Right atrium auricular region (tissue), 2 donors: ENCODE results near the gene CNMD. TPM values are rescaled to one million over a fixed set of nuclear protein-coding genes. Genes with fewer than 3 reads are reported as not detected.

Experiments used
- DNase-seq: peaks from one replicate; pipeline ENCODE4 v3.0.0-alpha.2; 2019; ENCODE audit warnings: low spot score
- H3K27ac ChIP-seq, 2 donors: fragments of 200-600 bp; sonication (generic); 1 replicate in 1 of 2; 2 replicates in 1 of 2; pipeline ENCODE4 v1.5.1; 2016 to 2019
- H3K27me3 ChIP-seq, 2 donors: fragments of 200-600 bp; sonication (generic); one replicate each; pipeline versions ENCODE4 v1.5.1 to v1.6.0; 2017 to 2019
- H3K36me3 ChIP-seq: fragments of 200-600 bp; sonication (generic); one replicate; pipeline ENCODE4 v1.5.1; 2016
- H3K4me1 ChIP-seq, 2 donors: fragments of 200-600 bp; sonication (generic); one replicate each; pipeline versions ENCODE4 v1.5.1 to v1.6.0; 2017 to 2019
- H3K4me3 ChIP-seq, 2 donors: fragments of 200-600 bp; sonication (generic); 1 replicate in 1 of 2; 2 replicates in 1 of 2; pipeline ENCODE4 v1.5.1; 2017 to 2019; ENCODE audit warnings: mild to moderate bottlenecking in 1 of 2, moderate library complexity in 1 of 2
- H3K9me3 ChIP-seq, 2 donors: fragments of 200-600 bp; sonication (generic); one replicate each; pipeline ENCODE4 v1.5.1; 2019
- total RNA-seq, 2 donors: library from RNA; depleted of rRNA; stranded (reverse); fragments of >200 nt; gene quantifications; one replicate each; pipeline ENCODE4 v1.1.0, GENCODE V29; 2016
- TF ChIP-seq, protein P1 (sequence below), 2 donors: fragments of 200-600 bp; sonication (generic); IDR thresholded peaks; one replicate each; pipeline ENCODE4 v1.5.1; 2019; ENCODE audit warnings: antibody characterized with exemption in 2 of 2

Gene CNMD
- total RNA-seq, 2 donors from 2014 or later = not detected

DNA sequence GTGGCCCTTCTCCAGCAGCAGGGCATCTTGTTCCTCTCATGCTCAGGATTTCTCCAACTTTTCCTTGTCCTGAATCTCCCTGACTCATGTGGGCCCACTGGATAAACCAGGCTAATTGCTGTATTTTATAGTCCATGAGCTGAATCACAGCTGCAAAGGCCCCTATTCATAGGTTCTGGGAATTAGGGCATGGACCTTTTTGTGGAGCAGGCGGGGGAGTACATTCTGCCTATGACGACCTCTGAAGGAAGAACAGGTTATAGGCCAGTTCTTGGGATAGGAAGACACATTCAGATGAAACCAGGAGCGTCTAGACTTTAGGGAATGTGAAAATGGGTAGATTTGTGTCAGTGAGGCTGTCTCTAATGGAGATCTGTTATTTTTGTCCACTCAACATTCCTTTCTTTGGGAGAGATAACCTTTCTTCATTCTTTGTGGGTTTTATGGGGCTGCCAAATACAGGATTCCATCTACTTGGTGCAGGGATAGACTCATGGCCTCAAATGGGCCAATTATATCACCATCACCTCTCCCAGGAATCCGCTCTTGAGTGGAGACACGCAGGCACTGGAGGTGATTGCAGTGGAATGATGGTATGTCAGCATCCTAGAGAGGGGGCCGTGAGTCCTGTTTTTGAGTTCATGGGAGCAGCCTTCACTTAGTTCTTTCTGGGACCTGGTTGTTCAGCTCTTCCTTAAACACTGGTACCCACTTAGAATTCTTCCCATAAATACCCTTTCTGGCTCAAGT, 45.1 kb upstream of the CNMD start:
- Histone ChIP-seq H3K4me1 (no peaks in the 10 kb centered on the region), H3K36me3 (no peaks in the 10 kb centered on the region)

DNA sequence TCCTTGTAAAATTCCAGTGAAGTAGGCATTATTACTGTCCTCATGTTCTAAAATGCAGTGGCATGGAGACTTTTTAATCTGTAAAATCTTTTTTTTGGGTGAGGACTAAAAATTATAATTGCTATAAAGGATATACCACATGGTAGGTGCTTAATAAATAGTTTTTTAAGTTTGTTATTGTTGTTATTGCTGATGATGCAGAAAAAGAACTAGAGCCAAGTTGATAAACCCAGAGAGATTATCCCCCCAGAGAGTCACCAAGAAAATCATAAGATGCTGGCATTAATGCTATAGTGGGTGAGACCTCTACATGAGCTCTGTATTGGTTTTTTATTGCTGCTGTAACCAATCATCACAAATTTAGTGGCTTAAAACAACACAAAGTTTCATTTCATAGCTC, 44.3 kb upstream of the CNMD start:
- no peaks in the 10 kb centered on the region for H3K4me1 ChIP-seq
- H3K36me3 ChIP-seq = no peaks in the 10 kb centered on the region
- H3K4me3 ChIP-seq = no peak overlapping the region
- no peaks in the 10 kb centered on the region for H3K9me3 ChIP-seq
- H3K27ac ChIP-seq = no peak overlapping the region
- TF ChIP-seq, protein P1, sequence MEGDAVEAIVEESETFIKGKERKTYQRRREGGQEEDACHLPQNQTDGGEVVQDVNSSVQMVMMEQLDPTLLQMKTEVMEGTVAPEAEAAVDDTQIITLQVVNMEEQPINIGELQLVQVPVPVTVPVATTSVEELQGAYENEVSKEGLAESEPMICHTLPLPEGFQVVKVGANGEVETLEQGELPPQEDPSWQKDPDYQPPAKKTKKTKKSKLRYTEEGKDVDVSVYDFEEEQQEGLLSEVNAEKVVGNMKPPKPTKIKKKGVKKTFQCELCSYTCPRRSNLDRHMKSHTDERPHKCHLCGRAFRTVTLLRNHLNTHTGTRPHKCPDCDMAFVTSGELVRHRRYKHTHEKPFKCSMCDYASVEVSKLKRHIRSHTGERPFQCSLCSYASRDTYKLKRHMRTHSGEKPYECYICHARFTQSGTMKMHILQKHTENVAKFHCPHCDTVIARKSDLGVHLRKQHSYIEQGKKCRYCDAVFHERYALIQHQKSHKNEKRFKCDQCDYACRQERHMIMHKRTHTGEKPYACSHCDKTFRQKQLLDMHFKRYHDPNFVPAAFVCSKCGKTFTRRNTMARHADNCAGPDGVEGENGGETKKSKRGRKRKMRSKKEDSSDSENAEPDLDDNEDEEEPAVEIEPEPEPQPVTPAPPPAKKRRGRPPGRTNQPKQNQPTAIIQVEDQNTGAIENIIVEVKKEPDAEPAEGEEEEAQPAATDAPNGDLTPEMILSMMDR (IDR thresholded peaks at IDR 0.05) = no peak
- no peak for DNase-seq
- no peaks in the 10 kb centered on the region for H3K27me3 ChIP-seq

More for the DNA sequence above, 45.1 kb upstream of the CNMD start:
- DNase-seq = no peak
- Histone ChIP-seq H3K27ac (no peak overlapping the region), H3K4me3 (no peak overlapping the region), H3K9me3 (no peaks in the 10 kb centered on the region), H3K27me3 (no peaks in the 10 kb centered on the region)
- TF ChIP-seq, protein P1 (IDR thresholded peaks at IDR 0.05) = no peak

DNA sequence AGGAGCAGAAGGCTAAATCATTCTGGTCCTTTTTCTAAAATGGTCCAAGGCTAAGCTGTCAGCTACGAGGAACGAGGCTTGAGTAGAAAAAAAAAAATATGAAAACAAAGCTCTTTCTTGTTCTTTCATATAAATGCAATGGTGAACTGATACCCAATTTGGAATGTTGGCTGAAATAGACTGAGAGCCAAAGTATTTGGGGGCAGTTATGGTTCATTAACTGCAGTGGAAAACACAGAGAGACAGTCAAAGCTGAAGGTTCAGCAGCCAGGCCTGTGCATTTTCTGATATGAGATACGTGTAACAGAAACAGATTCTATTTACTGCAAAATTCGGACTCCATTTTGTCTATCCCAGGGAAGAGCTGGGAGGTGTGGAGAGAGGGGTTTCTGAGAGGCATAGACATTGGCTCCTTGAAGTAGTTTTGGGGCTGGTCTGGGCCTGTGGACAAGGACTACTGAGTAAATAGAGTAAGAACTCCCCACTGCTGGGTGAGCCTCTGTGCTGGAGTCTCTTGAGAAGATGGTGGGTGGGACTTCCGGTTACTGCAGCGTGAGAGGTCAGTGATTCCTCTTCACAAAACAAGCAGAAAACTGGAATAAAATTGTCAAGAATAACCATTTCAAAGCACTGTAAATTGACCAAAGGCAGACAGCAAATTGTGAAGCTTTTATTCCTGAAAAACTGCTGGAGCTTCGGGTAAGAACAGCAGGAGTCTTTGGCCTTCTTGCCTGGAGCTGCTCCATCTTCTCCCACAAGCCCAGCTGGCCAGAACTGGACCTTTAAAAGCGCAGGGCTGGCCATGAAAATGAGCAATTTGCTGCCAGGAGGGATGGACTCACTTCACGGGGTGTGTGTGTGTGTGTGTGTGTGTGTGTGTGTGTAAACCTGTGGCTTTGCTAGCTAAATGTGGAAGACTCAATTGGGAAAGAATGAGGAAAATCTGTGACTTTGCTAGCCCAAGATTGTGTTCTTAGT, 43.1 kb upstream of the CNMD start:
- no peak for DNase-seq

DNA sequence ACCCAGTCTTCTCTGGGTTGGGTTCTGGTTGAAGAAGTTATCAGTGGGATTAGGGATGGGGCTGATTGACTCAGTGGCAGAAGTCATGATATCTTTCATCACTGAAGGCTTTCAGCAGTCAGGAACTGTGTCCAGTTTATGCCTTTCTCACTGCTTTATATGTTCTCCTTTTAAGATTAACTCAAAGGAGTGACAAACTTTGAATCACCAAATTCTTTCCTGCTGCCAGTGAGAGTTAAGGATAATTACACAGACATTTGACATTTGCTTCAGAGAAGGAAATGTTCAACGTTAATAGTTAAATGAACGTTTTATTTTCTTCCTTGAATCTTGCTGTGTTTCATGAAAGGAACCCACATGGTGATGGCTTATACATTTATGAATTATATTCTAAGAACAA, 41.0 kb upstream of the CNMD start:
- Histone ChIP-seq H3K36me3 (no peaks in the 10 kb centered on the region), H3K27me3 (no peaks in the 10 kb centered on the region), H3K4me3 (no peak overlapping the region), H3K9me3 (no peaks in the 10 kb centered on the region), H3K27ac (no peak overlapping the region), H3K4me1 (no peaks in the 10 kb centered on the region)
- no peak for DNase-seq
- TF ChIP-seq, protein P1 (IDR thresholded peaks at IDR 0.05) = no peak

More for the DNA sequence above, 43.1 kb upstream of the CNMD start:
- no peaks in the 10 kb centered on the region for H3K36me3 ChIP-seq
- H3K4me3 ChIP-seq = no peak overlapping the region
- H3K27me3 ChIP-seq = no peaks in the 10 kb centered on the region
- H3K4me1 ChIP-seq = no peaks in the 10 kb centered on the region
- H3K9me3 ChIP-seq = no peaks in the 10 kb centered on the region
- no peak overlapping the region for H3K27ac ChIP-seq
- TF ChIP-seq, protein P1 (IDR thresholded peaks at IDR 0.05) = no peak

DNA sequence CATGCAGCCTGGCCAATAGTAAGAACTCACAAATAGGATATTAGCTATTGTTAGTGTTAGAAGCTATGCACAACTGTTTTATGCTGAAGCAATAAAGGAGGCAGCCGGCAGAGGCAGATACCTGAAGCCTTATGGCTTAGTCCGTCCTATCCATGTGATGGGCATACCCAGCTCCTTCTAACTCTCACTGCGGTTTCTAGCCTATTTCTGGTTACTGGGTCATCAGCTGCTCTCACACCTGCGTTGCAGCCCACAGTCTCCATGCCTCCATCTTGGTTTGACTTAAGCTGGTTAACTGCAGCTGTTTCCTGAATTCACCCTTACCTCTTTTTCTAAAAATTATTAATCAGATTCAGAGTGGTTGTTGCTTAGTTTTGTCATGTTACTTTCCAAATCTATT, 40.5 kb upstream of the CNMD start:
- H3K4me3 ChIP-seq = no peak overlapping the region
- no peak for DNase-seq
- H3K4me1 ChIP-seq = no peaks in the 10 kb centered on the region
- H3K27ac ChIP-seq = no peak overlapping the region
- TF ChIP-seq, protein P1 (IDR thresholded peaks at IDR 0.05) = no peak
- H3K27me3 ChIP-seq = no peaks in the 10 kb centered on the region
- no peaks in the 10 kb centered on the region for H3K9me3 ChIP-seq
- H3K36me3 ChIP-seq = no peaks in the 10 kb centered on the region
